ENCODE results near the gene SPTBN5.

SPTBN5 gene

DNA sequence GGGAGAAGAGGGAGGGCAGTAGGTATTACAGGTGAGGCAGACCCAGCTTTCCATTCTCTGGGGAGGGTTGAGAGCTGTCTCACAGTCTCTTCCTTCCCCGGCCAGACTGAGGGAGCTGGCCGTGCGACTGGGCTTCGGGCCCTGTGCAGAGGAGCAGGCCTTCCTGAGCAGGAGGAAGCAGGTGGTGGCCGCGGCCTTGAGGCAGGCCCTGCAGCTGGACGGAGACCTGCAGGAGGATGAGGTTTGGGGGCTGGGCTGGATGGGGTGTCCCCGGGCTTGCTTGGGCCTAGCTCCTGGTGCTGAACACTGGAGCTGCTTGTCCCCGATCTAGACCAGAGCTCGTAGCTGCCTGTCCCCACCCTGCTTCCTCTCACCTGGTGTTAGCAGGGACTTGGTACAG, 50.3 kb downstream of the SPTBN5 start:
- Histone ChIP-seq H3K4me3 (ENCODE audit: low read length) (no peak overlapping the region), H2AFZ (ENCODE audit: low read length) (no peak overlapping the region), H3K9ac (ENCODE audit: low read length) (no peak overlapping the region), H4K20me1 (ENCODE audit: insufficient read depth, low read length) (no peaks in the 10 kb centered on the region), H3K9me2 (replicated peaks; ENCODE audit: insufficient read depth, low read length) (no peaks in the 10 kb centered on the region), H3K9me3 (replicated peaks; ENCODE audit: insufficient read depth, low read length) (no peaks in the 10 kb centered on the region), H3K79me2 (ENCODE audit: low read length) (no peaks in the 10 kb centered on the region), H3K4me1 (ENCODE audit: low read length) (no peaks in the 10 kb centered on the region), H3K27me3 (replicated peaks; ENCODE audit: insufficient read depth, low read length) (no peaks in the 10 kb centered on the region), H3K4me2 (ENCODE audit: low read depth, low read length) (no peak overlapping the region), H3K27ac (ENCODE audit: low read length) (no peak overlapping the region), H3K36me3 (replicated peaks; ENCODE audit: insufficient read depth, low read length) (no peaks in the 10 kb centered on the region), H3F3A (ENCODE audit: insufficient read depth, low read length) (no peaks in the 10 kb centered on the region)
- no peak for DNase-seq
- TF ChIP-seq, protein P1, sequence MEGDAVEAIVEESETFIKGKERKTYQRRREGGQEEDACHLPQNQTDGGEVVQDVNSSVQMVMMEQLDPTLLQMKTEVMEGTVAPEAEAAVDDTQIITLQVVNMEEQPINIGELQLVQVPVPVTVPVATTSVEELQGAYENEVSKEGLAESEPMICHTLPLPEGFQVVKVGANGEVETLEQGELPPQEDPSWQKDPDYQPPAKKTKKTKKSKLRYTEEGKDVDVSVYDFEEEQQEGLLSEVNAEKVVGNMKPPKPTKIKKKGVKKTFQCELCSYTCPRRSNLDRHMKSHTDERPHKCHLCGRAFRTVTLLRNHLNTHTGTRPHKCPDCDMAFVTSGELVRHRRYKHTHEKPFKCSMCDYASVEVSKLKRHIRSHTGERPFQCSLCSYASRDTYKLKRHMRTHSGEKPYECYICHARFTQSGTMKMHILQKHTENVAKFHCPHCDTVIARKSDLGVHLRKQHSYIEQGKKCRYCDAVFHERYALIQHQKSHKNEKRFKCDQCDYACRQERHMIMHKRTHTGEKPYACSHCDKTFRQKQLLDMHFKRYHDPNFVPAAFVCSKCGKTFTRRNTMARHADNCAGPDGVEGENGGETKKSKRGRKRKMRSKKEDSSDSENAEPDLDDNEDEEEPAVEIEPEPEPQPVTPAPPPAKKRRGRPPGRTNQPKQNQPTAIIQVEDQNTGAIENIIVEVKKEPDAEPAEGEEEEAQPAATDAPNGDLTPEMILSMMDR (IDR thresholded peaks at IDR 0.05; ENCODE audit: low read length): no peak
- TF ChIP-seq EZH2 (optimal IDR thresholded peaks at IDR 0.05; ENCODE audit: low read depth, low read length) (no peak), EZH2phosphoT487 (IDR thresholded peaks at IDR 0.05; ENCODE audit: low read length) (no peak)

DNA sequence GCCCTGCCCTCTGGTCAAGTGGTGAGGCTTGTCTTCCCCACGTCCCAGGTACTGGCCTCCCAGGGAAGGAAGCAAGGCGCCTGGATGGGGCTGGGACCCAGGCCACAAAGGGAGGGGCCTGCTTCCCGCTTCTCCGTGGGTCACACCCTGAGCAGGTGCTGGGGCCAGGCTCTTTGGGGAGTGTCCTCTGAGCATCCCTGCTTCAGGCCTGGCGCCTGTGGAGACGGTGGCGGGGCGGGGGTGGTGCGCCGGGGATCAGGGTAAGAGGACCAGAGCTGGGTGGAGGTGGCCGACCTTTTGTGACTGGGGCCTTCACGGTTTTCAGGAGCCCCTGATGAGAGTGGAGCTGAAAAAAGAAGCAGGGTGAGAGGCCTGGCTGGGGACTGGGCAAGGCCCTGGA, 51.6 kb downstream of the SPTBN5 start:
- DNase-seq: no peak
- no peaks in the 10 kb centered on the region for H3K79me2 ChIP-seq (ENCODE audit: low read length)
- H3K27me3 ChIP-seq (replicated peaks; ENCODE audit: insufficient read depth, low read length): no peaks in the 10 kb centered on the region
- H3K36me3 ChIP-seq (replicated peaks; ENCODE audit: insufficient read depth, low read length): no peaks in the 10 kb centered on the region
- no peaks in the 10 kb centered on the region for H3F3A ChIP-seq (ENCODE audit: insufficient read depth, low read length)
- H4K20me1 ChIP-seq (ENCODE audit: insufficient read depth, low read length): no peaks in the 10 kb centered on the region
- no peaks in the 10 kb centered on the region for H3K9me3 ChIP-seq (replicated peaks; ENCODE audit: insufficient read depth, low read length)
- H3K4me3 ChIP-seq (ENCODE audit: low read length): no peak overlapping the region
- H3K4me2 ChIP-seq (ENCODE audit: low read depth, low read length): no peak overlapping the region
- no peaks in the 10 kb centered on the region for H3K9me2 ChIP-seq (replicated peaks; ENCODE audit: insufficient read depth, low read length)
- no peak for TF ChIP-seq EZH2phosphoT487 (IDR thresholded peaks at IDR 0.05; ENCODE audit: low read length)
- TF ChIP-seq, protein P1 (IDR thresholded peaks at IDR 0.05; ENCODE audit: low read length): no peak
- TF ChIP-seq EZH2 (optimal IDR thresholded peaks at IDR 0.05; ENCODE audit: low read depth, low read length): no peak
- no peaks in the 10 kb centered on the region for H3K4me1 ChIP-seq (ENCODE audit: low read length)
- H3K27ac ChIP-seq (ENCODE audit: low read length): no peak overlapping the region
- H2AFZ ChIP-seq (ENCODE audit: low read length): no peak overlapping the region
- H3K9ac ChIP-seq (ENCODE audit: low read length): no peak overlapping the region

DNA sequence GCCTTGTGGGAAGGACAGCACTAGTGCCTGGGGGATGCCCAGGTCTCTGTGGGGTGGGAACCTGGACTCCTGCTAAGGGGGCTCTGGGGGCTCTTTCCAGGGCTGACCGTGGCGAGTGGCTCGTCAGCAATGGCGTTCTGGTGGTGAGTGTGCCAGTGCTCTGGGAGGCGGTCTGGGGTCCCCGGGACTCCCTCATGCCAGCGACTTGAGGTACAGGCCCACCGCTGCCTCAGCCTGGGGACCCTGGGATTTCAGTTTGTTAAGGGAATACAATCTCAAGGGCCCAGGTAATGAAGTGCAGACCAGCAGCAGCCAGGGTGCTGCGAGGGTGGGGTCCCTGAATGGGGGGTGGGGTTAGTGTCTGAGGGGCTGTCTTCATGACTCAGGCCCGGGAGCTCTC, 52.7 kb downstream of the SPTBN5 start:
- no peak overlapping the region for H3K4me3 ChIP-seq (ENCODE audit: low read length)
- H3K36me3 ChIP-seq (replicated peaks; ENCODE audit: insufficient read depth, low read length): no peaks in the 10 kb centered on the region
- TF ChIP-seq, protein P1 (IDR thresholded peaks at IDR 0.05; ENCODE audit: low read length): no peak
- TF ChIP-seq EZH2phosphoT487 (IDR thresholded peaks at IDR 0.05; ENCODE audit: low read length): no peak
- TF ChIP-seq EZH2 (optimal IDR thresholded peaks at IDR 0.05; ENCODE audit: low read depth, low read length): no peak
- H3K9me2 ChIP-seq (replicated peaks; ENCODE audit: insufficient read depth, low read length): no peaks in the 10 kb centered on the region
- no peaks in the 10 kb centered on the region for H3K27me3 ChIP-seq (replicated peaks; ENCODE audit: insufficient read depth, low read length)
- H3K4me1 ChIP-seq (ENCODE audit: low read length): no peaks in the 10 kb centered on the region
- no peak overlapping the region for H3K4me2 ChIP-seq (ENCODE audit: low read depth, low read length)
- H3K9me3 ChIP-seq (replicated peaks; ENCODE audit: insufficient read depth, low read length): no peaks in the 10 kb centered on the region
- no peak overlapping the region for H3K9ac ChIP-seq (ENCODE audit: low read length)
- H4K20me1 ChIP-seq (ENCODE audit: insufficient read depth, low read length): no peaks in the 10 kb centered on the region
- no peak for DNase-seq
- no peaks in the 10 kb centered on the region for H3K79me2 ChIP-seq (ENCODE audit: low read length)
- H3F3A ChIP-seq (ENCODE audit: insufficient read depth, low read length): no peaks in the 10 kb centered on the region
- H3K27ac ChIP-seq (ENCODE audit: low read length): no peak overlapping the region
- no peak overlapping the region for H2AFZ ChIP-seq (ENCODE audit: low read length)

Measured in MM.1S (cell line).